Measurements from ENCODE around the gene PLBD1.

GRCh38 chr12:14570231-14570630 is 2.5 kb upstream of the PLBD1 start:
- TF ChIP-seq CTCF (conservative IDR thresholded peaks at IDR 0.05): no peak
- no peak for TF ChIP-seq ZFX (IDR thresholded peaks at IDR 0.05)

Measured in C4-2B (cell line).